Stimulated activated CD8-positive, alpha-beta memory T cell treated with anti-CD3 and anti-CD28 coated beads, Interleukin-15, amount 100 ng/mL, for 1 hour (primary cell): ENCODE data around the gene PLAGL1.
"Not testable (repeated sequence)": the region's sequence is repeated elsewhere in the genome, so short reads cannot be mapped to it uniquely, and the experiment has no call there.

Source experiments
- DNase-seq: peaks from one replicate; pipeline ENCODE4 v3.0.0-alpha.2; 2020; ENCODE audit warnings: low read depth

Gene PLAGL1, protein sequence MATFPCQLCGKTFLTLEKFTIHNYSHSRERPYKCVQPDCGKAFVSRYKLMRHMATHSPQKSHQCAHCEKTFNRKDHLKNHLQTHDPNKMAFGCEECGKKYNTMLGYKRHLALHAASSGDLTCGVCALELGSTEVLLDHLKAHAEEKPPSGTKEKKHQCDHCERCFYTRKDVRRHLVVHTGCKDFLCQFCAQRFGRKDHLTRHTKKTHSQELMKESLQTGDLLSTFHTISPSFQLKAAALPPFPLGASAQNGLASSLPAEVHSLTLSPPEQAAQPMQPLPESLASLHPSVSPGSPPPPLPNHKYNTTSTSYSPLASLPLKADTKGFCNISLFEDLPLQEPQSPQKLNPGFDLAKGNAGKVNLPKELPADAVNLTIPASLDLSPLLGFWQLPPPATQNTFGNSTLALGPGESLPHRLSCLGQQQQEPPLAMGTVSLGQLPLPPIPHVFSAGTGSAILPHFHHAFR

DNA sequence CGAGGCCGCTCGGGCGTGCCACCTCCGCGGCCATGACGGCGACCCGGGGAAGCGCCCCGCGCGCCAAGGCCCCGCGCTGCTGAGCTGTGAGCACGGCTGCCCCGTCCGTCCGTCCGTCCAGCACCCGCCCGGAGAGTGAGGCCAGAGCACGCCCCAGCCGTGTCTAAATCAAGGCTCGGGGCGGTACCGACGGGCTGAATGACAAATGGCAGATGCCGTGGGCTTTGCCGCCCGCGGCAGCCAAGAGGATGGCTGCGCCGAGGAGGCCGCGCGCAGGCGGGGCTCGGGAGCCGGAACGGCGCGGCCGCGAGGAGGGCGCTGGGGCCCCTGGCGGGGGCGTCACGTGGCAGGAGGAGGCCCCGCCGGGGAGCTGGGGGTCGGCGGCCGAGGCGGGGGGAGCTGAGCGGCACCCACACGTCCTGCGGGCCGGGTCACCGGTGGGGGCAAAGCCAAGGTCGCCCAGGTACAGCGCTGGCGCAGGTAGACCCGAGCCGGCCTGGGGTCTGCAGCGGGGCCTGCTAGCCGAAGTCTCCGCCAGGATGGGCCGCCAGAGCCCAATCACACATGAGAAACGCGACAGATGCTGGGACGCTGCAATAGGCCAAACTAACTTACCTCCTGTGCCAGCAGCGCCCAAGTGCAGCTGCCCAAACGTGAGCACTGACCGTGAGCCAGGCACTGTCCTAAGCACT, at the start of gene PLAGL1:
Gene PLAGL1, minus strand, starts transcription at position 140 of the 692 bp plus-strand sequence. CDS start 60,123 bp downstream, outside the sequence.
- DNase-seq: no peak

DNA sequence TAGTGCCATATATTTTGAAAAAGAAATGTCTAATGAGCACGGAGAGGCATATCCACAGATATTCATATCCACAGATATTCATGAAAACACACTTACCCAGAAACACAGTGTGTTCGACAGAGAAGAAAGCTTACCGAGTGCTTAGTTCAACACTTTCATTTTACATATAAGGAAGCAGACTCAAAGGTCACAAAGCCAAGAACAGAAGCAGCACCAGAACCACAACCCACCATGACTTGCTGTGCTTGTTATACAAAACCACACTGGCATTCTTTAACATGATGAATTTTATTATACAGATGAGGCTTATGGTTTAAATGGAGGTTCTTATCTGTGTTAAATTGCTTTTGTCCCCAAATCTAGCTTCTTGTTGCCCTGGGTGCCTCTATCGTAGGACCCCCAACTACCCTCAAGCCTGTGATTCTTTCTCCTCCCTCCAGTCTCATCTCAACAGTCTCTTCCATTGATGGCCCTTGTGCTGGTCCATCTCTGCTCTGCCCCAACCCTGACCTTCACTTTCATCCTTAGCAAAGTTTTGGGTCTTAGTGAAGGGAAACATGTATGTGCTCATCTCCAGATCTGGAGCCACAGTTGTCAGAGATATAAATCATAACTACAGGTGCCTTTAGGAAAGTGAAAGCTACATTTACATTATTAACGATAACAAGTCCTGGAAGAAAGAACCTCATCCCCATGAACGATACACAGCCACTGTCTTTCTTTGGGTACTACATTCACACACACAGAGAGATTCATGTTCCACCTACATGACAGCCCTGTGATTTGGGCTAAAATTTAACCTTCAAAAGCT, 47.3 kb upstream of the PLAGL1 start:
- DNase-seq: no peak

DNA sequence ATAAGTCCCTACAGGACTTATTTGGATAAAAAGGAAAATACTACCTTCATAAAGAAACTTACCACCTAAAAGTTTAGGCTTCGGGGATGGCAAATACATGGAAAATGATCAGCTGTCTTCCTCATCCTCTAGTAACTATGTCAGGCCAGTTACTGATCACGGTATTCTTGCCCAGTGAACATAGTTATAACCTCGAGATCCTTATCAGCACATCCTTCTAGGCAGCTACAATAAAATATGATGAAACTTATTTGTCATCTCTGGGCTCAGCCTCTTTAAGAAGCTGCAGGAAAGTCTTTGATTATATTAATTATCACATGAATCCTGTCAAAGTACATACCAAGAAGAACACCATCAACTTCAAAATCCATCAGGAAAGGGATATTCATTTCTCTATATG, 45.5 kb upstream of the PLAGL1 start:
- no peak for DNase-seq

DNA sequence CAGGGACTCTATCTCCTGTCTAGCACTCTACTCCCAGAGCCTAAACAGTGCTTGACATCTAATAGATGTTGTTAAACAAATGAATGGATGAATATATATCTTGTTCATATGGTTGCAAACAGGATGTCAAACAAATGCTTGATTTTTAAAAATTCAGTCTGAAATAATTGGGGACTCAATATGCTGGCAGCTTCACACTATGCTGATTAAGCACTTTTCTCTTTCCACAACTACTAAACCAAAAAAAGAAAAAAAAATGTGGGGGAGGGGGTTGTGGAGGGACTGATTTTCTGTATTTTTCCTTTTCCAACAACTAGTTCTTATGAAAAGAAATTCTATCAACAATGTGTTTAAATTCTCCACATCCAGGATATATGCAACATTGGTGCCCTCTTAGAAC, 44.4 kb upstream of the PLAGL1 start:
- DNase-seq: no peak

DNA sequence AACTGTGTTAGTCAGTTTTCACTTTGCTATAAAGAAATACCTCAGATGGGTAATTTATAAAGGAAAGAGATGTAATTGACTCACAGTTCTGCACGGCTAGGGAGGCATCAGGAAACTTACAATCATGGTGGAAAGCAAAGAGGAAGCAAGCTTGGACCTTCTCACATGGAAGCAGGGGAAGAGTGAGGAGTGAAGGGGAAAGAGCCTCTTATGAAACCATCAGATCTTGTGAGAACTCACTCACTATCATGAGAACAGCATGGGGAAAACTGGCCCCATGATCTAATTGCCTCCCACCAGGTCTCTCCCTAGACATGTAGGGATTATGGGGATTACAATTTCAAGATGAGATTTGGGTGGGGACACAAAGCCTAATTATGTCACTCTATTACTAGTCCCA, 41.3 kb upstream of the PLAGL1 start:
- DNase-seq: no peak

DNA sequence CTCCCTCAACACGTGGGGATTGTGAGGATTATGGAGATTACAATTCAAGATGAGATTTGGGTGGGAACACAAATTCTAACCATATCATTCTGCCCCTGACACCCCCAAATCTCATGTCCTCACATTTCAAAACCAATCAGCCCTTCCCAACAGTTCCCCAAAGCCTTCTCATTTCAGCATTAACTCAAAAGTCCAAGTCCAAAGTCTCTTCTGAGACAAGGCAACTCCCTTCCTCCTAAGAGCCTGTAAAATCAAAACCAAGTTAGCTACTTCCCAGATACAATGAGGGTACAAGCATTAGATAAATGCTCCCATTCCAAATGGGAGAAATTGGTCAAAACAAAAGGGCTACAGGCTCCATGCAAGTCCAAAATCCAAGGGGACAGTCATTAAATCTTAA, 39.6 kb upstream of the PLAGL1 start:
- no peak for DNase-seq

DNA sequence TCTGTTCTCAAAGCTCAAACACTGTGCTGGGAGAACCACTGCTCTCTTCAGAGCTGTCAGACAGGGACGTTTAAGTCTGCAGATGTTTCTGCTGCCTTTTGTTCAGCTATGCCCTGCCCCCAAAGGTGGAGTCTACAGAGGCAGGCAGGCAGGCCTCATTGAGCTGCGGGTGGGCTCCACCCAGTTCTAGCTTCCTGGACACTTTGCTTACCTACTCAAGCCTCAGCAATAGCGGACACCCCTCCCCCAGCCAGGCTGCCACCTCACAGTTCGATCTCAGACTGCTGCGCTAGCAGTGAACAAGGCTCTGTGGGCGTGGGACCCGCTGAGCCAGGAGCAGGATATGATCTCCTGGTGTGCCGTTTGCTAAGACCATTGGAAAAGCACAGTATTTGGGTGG, 38.6 kb upstream of the PLAGL1 start:
- DNase-seq: not testable (repeated sequence)

DNA sequence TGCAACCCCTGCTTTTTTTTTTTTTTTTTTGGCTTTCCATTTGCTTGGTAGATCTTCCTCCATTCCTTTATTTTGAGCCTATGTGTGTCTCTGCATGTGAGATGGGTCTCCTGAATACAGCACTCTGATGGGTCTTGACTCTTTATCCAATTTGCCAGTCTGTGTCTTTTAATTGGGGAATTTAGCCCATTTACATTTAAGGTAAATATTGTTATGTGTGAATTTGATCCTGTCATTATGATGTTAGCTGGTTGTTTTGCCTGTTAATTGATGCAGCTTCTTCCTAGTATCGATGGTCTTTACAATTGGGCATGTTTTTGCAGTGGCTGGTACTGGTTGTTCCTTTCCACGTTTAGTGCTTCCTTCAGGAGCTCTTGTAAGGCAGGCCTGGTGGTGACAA, 36.9 kb upstream of the PLAGL1 start:
- DNase-seq: not testable (repeated sequence)

DNA sequence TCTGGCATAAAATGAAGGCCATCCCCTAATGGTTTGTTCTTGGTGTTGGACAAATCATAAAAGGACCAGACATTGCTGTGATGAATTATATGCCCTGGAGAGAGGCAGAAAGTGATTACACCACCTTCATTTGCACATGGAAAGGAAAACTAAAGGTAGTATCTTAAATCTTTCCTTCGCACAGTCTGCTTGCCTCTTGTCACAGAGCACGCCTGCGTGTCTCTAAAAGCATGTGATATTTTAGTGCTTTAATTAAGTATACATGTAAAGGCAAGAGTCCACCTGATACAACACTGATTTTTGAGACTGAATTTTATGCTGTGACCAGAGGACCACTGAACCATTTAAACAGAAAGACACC, 28.8 kb upstream of the PLAGL1 start:
- DNase-seq: no peak

DNA sequence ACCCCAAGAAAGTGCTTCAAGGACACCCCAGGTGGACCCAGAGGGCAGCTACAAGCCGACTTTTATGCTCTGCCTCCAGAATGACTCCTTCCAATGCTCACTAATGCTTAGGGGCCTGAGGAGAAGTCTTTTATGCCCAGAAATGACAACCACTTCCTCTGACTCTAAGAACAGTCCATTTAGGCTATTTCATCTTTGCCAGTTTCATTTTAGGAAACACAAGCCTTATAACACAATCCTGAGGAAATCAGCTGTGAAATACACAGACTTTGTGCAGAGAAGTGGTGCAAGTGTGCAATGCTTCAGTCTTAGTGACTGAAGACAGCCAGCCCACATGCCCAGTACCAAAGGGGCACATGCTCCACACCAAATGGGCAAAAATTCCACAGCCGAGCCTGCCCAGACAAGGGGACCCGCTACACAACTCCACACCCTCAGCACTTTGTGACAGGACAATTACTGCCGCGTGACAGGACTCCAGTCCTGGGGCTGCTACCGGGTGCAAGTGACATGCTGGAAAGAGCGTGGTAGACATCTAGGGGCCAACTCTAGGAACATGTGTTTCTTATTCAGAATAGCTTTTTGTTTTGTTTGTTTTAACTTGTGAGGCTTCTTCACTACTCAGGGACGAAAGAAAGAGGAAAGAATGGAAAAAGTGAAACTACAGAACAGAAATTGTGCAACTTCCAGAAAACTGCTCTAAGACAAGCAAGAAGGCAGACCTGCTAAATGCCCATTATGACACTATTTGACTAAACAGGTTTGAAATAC, 28.2 kb upstream of the PLAGL1 start:
- DNase-seq: no peak

DNA sequence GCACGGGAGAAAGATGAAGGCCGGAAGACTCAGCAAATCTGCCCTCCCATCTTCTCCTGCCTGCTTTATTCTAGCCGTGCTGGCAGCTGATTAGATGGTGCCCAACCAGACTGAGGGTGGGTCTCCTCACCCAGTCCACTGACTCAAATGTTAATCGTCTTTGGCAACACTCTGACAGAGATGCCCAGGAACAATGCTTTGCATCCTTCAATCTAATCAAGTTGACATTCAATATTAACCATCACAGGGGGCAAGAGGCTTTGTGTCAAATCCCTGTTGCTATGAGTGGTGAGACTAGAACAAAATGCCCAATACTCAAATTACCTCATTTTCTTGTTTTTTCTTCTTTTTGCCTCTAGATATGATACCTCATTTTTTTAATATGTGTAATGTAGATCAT, 27.4 kb upstream of the PLAGL1 start:
- DNase-seq: no peak

DNA sequence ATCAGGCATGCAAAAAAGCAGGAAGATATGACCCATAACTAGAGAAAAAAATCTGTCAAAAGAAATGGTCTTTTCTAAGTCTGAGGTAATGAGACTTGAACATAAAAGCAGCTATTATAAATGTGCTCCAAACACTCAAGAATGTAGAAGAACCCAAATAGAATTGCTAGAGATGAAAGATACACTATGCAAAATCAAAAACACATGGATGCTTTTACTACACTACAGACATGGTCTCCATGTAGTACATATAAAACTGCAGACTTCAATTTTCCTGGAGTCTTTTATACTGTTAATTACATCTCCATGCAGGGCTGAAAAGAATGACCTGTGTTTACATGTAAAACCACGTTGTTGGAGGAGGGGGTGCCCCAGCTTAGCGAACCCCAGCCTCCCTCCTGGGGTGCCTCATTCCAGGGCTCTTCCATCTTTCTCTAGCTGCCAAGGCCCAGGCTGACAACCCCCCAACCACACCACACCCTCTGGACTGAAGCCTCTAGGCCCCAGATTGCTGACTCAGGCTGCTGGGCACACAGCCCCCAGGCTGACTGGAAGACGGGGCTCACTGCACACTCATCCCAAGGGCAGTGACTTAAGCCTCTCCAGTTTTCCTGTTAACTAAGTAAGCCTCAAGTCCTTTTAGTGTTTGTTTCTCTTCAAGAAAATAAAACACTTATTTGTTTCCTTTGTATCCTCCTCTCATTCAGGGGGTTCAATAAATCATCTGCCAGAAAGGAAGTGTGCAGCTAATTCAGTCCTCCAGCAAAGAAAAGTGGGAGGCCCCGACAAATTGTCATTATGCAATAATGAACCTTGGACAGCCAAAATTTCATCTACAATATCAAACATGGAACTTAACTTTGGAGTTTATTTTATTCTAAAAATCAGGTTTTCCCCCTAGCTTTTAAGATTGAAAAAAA, 26.0 kb upstream of the PLAGL1 start:
- DNase-seq: no peak

DNA sequence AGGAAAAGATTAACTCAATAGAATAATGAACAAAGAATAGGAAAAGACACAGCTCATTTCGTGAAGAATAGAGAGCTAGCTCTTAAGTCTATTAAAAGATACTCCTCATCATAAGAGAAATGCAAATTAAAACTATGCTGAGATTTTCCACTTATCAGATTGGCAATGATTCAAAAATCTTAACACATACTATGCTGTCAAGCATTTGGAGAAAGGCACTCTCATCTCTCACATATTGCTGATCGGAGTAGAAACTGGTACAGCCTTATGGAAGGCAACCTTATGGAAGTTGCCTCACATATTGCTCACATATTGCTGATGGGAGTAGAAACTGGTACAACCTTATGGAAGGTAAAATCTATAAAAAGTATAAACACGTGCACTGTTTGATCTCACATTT, 21.4 kb upstream of the PLAGL1 start:
- DNase-seq: no peak

DNA sequence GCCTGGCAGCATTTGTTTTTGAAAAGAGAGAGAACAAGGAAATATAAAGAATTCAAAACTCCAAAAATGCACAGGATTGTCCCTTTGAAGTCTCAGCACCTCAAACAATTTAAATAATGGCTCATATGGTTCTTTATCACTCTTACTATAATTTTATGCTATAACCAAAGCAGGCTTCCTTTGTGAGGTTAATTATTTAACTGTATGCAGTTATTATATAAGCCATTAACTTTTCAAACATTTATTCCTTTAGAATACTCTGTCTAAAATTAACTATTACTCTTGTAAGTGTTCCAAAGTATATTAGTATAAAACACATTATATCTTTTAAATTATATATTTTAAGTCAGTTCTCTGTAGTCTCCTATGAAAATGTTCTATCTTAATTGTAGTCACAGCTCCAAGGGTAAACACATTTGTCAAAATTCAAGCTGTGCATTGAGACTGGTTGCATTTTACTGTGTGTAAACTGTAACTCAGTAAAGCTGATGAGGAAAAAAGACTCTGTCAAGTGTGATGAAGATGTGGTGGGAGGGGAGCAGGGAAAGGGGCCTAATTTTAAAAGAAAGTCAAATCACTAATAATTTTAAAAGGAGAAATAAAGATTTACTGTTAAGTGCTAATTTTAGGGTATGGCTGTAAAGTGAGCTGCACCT, 20.0 kb upstream of the PLAGL1 start:
- no peak for DNase-seq

DNA sequence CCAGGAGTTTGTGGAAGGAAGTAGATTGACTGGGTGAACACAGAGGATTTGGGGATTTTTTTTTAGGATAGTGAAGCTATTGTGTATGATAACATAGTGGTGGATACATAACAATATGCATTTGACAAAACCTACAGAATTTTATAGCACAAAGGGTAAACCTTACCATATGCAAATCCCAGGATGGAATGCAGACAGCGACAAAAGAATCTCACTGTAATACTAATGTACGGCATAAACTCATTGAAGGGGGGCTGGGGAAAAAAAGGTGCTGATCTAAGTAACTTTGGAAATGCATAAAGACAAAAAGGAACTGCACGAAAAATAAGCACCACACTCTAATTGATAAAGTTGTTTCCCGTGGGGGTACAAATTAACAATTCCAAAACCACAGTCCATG, 15.2 kb upstream of the PLAGL1 start:
- no peak for DNase-seq

DNA sequence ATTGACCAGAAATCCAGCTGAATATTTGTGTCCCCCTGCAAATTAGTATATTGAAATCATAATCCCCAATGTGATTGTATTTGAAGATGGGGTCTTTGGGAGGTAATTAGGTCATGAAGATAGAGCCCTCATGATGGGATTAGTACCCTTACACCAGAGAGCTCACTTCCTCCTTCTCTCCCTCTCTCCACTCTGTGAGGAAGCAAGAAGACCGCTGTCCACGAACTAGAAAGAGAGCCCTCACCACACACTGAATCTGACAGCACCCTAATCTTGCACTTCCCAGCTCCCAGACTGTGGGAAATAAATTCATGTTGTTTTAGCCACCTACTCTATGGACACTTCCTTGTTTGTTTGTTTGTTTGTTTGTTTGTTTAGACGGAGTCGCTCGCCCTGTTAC, 11.9 kb upstream of the PLAGL1 start:
- DNase-seq: no peak

DNA sequence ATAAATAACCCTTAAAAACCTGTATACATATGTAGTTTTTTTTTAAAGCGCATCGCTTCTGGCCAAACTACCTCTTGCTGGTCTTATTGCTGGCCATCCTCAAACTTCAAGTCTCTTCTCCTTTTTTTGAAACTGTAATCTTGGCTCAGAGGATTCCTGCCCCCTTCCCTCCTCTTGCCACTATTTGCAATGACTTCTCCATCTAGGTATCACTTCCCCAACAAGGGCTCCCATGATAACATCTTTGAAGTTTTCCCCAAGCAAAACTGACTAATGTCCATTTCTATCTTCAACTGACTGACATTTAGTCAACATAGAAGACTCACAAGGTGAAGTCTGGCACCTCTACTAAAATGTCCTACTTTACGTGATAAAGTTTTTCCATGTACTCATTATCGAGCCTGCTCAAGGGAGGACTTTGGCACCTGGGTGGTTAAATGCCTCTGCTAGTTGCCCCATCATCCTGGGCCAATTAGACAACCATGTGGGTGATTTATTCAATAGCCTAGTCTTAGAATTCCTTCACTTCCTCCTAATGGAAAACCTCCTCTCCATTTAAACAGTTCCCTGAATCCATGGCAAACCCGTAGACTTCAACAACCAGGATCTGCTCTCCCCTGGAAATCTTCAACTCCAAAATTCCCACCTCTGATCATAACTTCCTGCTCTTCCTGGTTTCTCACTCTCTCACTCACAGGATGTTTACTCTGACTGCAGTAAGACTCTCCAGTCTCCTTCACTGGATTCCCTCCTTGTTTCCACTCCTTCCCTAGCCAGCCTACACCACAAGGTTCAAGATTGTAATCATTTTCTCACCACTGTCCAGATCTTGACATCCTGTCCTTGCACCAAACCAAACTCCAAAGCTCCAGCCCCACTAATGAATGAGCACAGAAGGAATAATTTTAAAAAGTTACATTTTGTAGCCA, 9.4 kb upstream of the PLAGL1 start:
- DNase-seq: no peak

DNA sequence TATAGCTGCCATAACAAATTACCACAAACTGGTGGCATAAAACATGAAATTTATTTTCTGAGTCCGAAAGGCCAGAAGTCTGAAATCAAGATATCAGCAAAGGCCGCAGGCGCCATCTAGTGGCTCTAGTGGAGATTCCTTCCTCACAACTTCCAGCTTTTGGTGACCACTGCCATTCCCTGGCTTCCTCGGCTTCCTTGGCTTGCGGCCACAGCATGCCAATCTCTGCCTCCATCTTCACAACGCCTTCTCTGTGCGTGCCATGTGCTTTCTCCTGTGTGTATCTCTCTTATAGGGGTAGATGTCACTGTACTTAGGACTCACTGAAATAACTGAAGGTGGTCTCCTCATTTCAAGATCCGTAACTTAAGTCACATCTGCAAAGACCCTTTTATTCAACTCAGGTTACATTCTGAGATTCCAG, 5.4 kb upstream of the PLAGL1 start:
- peak; percentile 31 for DNase-seq

DNA sequence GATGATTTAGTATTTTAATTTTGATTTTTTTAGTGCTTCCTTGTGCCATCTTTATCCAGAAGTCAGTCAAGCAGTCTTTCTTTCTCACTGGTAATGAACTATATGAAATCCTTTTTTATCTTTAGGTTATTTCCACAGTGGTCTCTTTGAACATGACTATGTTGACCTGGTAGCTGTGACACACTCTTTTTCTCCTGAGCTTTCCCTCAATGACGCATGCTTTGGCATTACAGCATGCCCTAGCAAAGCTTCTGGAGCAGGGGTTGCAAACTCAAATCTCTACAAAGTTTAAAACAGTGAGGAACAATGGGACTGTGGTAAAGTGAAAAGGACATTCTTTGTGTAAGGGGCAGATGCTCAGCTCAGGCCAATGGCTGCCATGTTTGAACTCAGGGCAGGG, 4.5 kb upstream of the PLAGL1 start:
- no peak for DNase-seq
